ENCODE results near the gene GFRA1.

The GFRA1 gene

DNA sequence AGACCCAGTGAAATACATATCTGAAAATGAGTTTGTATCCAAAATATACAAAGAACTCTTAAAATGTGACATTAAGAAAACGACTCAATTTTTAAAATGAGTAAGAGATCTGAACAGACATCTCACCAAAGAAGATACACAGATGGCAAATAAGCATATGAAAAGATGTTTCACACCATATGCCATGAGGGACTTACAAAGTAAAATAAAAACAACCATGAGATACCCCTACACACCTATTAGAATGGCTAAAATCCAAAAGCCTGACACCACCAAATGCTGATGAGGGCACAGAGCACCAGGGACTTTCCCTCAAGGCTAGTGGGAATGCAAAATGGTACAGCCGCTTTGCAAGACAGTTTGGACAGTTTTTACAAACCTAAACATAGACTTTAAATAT is 27.9 kb downstream of the GFRA1 start:
- in situ Hi-C loops (cut with HindIII; ENCODE audit: low sequenced_read_pairs): no loop called here

DNA sequence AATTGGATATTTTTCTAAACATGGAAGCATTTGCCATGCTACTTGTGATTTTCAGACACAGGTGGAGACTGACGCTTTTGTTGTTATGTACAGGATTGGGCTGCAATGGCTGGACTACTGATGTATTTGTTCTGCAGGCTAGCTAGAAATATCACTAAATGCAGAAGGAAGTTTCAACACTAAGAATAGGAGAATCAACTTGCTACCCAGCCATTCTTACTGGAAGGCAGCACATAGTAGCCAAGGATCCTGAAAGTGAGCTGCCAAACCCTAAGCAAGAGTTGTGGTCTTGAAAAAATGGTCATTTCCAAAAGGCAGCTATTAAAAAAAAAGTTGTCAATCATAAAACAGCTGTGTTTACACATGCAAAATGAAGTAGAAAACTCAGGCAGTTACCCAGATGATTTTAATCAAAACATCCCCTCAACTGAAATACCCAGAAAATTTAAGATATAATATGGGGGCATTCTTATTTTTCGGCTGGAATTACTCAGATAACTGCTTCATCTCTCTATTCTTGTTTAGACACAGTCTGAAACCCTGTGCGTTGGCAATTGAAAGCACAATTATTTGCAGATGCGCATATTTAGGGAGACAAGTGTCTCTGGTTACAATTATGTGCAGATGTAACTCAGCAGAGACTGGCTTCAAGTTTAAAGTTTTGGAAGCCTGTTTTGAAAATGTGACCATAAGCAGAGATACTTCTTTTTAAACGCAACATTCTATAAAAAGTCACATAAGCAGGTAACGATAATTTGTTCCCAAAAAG is 31.2 kb downstream of the GFRA1 start:
- in situ Hi-C loops (cut with HindIII; ENCODE audit: low sequenced_read_pairs): no loop called here

DNA sequence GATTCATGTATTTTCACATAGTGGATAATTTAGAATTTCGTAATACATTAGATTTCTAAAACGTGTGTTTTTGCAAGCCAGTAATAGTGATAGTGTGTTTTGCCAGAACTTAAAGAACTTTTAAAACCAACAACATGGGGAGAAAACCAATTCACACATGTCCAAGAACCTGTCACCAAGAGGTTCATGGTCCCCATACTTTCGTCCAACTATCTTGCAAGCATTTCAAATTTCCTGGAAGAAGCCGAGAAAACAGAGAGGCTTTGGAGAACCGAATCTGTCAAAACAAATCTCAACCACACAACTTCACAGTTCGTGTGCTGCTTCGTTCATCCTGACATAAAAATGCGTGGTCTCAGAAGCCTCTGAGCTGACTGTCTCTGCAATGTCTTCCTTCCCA is 31.9 kb downstream of the GFRA1 start:
- in situ Hi-C loops (cut with HindIII; ENCODE audit: low sequenced_read_pairs): no loop called here

DNA sequence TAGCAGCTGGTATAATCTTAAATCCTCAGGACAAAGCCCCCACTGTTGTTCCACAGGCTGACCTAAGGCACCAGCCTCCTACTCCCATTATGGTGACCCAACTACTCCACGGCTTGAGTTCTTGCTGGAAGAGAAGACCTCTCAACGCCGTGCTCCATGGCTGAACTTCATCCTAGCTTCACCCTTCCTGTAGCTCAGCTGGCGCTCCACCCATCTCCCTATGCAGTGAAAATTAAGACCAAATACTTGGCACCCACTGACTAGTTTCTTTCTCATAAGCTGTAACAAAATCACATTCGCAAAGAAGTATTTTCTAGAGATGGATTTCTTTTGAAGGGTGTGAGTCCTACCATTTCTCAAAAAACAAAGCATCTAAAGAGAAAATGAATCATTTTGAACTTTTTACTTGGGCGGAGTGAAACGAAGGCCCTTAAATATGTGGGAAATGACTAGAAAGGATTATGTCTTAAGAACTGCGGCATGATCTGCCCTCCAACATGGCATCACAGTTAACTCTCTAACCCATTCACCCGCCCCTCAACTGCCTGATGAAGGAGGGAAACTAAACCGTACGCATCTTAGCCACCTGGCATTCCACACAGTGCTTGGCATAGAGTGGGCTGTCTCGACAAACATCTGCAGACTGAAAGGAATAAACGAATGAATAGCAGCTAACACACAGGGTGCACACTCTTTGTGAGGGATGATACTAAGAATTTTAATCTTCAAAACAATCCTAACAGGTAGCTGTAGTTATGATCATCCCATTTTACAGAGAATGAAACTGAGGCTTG is 32.7 kb downstream of the GFRA1 start:
- in situ Hi-C loops (cut with HindIII; ENCODE audit: low sequenced_read_pairs): no loop called here

DNA sequence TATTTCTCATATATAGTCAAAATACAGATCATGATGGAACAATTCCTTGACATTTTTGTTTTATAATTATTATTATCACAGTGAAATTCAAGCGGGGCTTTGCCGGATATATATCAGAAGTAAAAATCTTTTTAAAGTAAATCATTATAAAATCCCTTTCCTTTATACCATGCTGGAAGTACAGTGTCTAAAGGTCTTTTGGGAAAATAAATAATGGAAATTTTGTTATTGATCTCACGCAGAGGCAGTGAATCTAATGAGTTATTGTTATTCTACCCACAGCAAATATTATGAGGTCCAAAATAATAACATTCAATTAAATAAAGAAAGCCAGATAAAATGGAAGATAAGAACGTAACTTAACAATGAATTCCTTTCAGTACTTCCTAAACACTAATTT is 33.8 kb downstream of the GFRA1 start:
- in situ Hi-C loops (cut with HindIII; ENCODE audit: low sequenced_read_pairs): loop anchor here (5.0 kb wide), 1 partner anchor 62 kb away; no protein-coding TSS in a partner anchor

DNA sequence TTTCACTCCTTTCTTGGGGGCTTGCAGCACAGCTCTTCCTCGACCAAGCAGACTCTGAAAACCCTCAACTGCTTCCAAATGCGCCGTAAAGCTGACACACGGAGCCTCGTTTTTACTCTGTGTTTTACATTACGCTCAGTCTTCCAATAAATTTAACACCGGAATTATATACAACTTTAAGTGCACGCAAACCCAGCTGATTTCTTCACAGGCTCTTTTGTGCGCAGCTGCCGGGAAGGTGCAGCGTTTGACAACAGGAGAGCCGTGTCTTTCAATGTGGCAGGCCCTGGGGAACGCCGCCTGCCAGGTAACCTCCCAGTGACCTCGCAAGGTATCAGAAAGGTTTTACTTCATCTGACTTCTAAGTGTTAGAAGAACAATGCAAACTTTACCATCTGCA is 35.0 kb downstream of the GFRA1 start:
- in situ Hi-C loops (cut with HindIII; ENCODE audit: low sequenced_read_pairs): loop anchor here (5.0 kb wide), 1 partner anchor 61 kb away; no protein-coding TSS in a partner anchor

DNA sequence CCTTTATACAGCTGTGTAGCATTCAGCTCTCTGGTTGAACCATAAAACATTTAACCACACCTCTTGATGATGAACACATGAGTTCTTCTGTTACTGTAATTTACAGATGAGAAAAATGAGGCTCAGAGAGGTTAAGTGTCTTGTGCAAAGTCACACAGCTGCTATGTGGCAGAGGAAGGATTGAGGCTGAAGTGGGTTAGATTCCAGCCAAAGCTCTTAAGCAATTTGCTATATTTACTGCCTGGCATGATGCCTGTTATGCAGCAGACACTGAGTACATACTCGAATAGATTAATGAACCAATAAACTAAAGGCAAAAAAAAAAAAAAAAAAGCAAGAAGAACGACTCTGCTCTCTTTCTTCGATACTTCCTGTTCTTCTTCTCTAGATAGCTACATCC is 35.7 kb downstream of the GFRA1 start:
- in situ Hi-C loops (cut with HindIII; ENCODE audit: low sequenced_read_pairs): loop anchor here (5.0 kb wide), 1 partner anchor 60 kb away; no protein-coding TSS in a partner anchor

DNA sequence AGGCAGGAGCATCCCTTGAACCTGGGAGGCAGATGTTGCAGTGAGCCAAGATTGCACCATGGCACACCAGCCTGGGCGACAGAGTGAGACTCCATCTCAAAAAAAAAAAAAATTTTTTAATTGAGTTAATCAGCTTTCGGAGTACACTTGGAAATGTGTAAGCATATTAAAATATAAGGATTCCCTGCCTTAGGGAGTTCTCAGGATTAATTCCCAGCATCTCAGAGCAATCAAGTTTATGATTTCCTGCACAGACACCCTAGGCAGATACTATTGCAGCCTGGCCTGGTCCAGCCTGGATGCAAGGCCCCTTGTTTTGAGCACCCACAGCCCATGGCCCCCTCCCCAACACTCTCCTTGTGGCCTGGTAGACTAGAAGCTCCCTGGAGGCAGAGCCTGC is 39.8 kb downstream of the GFRA1 start:
- in situ Hi-C loops (cut with HindIII; ENCODE audit: low sequenced_read_pairs): no loop called here

DNA sequence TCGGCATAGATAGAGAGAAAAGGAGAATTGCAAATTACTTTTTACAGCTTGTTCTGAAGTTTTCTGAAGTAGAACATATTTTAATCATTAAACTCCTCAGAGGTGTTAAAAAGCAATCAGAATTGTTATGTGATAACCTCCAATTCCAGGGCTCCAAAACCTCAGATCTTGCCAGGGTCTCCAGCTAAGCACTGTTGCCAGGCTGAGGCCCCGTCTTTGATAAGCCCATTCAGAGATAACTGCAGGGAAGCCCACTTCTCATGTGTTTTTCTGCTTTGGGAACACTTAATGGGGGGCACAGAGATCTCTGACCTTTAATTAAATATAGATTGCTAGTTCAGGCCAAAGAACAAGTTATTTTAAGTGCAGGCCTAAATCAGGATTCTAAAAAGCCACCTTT is 40.4 kb downstream of the GFRA1 start:
- in situ Hi-C loops (cut with HindIII; ENCODE audit: low sequenced_read_pairs): no loop called here

DNA sequence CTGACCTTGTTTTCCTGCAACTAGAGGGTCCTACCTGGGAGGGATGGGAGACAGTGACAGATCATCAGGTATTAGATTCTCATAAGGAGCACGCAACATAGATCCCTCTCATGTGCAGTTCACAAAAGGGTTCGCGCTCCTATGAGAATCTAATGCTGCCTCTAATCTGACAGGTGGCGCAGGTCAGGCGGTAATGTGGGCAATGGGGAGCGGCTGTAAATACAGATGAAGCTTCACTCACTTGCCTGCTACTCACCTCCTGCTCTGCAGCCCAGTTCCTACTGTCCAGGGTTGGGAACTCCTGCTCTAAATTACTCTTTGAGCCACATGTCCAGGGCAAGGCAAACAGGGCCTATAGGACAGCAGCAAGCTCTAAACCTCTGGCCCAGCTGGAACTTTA is 46.2 kb downstream of the GFRA1 start:
- in situ Hi-C loops (cut with HindIII; ENCODE audit: low sequenced_read_pairs): no loop called here

DNA sequence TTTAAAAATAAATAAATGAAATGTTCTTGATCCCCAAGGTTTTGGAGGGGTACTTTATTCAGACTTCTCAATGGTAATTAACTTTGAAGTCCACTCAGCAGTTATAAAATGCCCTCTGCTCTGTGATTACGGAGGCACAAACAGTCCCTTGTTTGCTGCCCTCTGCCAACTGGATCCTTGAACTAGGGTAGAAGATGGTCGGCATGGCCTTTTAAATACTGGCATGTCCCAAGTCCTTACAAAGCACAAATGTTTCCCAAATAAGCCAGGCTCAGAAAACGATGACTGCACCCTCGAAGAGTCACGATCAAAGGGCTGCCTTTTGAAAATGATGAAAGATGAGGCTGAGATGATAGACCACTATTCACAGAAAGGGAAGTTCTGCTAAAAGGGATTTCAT is 47.0 kb downstream of the GFRA1 start:
- in situ Hi-C loops (cut with HindIII; ENCODE audit: low sequenced_read_pairs): no loop called here

DNA sequence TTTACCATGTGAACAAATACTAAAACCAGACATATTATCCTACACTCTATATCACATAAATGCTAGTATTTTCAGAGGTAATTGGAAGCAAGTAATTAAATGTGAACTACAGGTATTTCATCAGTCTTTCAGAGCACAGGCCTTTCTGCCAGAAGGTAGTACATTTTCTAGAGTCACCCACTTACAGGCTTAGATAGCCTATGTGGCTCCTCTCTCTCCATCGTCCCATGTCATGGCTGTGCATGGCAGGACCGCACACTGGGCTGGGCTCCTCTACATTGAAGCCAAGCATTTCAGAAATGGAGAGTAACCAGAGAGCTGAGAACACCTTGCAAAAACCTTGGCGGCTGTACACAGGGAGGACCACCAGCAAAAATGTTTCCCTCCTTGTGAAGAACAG is 49.7 kb downstream of the GFRA1 start:
- in situ Hi-C loops (cut with HindIII; ENCODE audit: low sequenced_read_pairs): no loop called here

DNA sequence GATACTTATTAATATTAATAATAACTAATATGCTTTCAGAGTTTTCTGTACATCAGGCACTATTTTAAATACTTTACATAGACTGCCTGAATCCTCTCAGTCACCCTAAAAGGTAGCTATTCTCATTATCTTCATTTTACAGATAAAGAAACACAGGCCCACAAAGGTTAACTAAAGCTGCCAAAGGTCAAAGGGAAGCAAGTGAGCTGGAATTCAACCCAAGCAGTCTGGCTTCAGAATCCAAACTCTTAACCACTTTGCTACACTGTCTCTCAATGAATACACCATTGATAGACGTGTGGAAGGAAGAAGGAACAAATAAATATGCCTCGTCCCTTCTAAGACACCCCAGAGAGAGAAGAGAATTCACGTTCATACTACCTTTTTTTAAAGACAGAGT is 52.0 kb downstream of the GFRA1 start:
- in situ Hi-C loops (cut with HindIII; ENCODE audit: low sequenced_read_pairs): no loop called here

DNA sequence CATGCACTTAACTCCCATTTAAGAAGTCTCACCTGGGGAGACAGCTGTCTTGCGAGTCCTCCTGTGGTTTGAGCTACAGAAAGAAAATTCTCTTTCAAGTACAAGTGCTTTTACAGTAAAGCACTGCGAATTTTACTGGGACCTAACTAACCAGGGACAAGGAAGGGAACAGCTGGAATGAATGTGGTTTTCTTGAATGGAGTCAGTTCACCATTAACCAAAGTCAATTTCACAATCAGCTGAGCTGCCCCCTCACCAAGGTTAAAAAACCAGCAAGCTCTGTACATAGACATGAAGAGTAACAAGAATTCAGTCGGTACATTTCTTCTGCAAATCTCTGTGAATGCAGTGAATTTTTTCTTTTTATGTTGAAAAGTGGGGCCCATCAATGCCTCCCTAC is 56.3 kb downstream of the GFRA1 start:
- in situ Hi-C loops (cut with HindIII; ENCODE audit: low sequenced_read_pairs): no loop called here

DNA sequence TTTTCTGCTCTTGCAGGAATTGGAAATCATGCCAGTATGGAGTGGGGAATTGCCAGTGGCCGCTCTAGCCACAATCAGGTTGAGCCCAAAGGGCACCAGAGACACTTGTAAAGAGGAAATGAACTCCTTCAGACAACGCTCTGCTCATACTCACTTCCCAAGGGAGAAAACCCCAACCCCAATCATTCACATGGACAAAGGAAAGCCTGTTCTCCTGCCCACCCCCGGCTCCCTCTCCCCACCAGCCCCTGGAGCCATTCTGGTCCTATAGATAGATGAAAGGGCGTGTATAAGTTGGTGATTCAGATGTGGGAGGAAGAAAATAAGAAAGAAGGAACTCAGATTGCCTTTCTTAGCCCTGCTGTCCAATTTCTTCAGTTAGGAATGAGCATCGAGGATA is 57.4 kb downstream of the GFRA1 start:
- in situ Hi-C loops (cut with HindIII; ENCODE audit: low sequenced_read_pairs): no loop called here

DNA sequence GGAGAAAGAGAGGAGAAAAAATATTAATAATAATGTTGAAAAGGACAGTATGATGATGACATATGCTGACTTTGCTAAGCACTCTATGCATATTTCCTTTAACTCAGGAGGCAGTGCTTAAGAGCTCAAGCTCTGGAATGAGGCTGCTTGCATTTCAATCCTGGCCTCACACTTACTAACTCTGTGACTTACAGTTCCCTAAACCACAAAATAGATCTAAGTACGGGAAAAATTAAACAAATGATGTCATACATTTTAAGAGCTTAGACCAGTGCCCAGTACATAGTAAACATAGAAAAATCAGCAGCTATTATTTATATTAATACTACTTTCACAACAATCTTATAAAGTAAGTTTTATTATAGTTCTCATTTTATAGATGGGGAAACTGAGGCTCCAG is 61.3 kb downstream of the GFRA1 start:
- in situ Hi-C loops (cut with HindIII; ENCODE audit: low sequenced_read_pairs): no loop called here

DNA sequence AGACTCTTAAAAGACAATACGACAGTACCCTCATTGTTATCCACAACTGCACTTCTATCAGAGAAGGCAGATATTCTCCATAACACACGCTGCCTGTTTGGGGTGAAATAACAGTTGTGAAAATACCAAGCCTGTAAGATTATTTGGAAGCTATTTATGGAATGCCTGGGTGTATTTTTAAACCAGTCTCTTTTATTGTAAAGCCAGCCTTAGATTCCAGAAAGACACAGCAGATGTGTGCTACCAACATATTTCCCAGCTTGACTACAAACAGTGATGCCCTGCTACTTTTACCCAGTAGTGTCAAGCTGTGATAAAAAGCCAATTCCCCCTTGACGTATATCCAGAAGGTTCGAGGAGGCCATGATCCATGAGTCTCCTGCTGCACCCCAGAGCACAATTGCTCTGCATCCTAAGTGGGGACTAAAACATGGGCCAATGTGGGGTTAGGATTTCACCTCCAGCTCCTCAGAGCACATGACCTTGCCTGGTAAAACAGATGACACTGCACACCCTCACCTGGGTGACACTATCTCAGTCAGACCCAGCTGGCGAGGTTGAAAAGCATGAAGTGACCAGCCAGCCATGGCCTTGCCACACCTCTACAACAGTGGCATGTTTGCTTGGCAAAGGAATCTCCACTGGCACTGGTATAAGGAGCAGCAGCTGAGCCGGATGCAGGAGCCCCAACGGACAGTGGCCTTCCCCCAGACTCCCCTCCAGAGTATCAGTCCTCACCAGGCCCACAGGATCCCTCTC is 62.2 kb downstream of the GFRA1 start:
- in situ Hi-C loops (cut with HindIII; ENCODE audit: low sequenced_read_pairs): no loop called here

DNA sequence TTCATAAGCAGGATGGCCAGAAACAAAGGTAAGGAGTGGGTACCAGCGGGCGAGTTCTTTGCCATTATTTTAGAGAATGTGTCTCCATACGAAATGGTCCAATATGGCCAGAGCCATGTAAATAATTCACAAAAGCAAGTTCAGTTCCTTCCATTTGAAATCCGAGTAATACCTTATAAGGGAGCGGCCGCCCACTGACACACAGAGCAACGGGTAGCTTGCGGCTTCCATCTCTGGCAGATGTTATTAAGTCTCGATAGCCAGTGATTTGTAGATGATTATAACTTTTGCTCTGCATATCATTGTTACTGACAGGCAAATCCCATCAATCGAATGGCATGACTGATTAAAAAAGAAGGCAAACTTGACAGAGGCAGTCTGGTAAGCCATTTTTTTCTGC is 63.2 kb downstream of the GFRA1 start:
- in situ Hi-C loops (cut with HindIII; ENCODE audit: low sequenced_read_pairs): no loop called here

DNA sequence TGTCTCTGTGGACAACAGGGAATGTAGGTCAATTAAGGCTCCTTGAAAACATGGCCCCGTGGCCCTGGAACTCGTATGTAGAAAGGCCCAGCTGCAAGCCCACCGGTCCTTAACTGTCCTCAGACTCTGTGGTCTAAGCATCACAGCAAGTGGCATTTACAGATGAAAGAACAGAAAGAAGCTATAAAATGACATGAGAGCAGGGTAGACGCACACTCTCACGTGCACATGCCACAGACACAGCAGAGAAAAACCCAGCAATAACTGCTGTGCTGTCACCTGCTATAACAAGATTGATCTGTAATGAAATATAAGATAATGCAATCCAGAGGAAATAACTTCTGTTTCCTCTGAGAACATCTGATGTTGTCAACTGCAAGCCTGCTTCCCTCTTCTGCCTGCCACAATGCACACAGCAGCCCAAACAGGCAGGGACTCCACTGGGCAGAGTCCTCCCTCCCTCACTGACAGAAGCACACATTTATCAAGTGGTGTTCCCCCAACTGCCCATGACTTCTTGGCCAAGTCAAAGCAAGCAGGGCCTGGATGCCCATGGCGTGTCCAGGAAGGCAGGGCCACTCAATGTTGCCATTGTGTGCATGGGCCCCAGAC is 63.9 kb downstream of the GFRA1 start:
- in situ Hi-C loops (cut with HindIII; ENCODE audit: low sequenced_read_pairs): no loop called here

DNA sequence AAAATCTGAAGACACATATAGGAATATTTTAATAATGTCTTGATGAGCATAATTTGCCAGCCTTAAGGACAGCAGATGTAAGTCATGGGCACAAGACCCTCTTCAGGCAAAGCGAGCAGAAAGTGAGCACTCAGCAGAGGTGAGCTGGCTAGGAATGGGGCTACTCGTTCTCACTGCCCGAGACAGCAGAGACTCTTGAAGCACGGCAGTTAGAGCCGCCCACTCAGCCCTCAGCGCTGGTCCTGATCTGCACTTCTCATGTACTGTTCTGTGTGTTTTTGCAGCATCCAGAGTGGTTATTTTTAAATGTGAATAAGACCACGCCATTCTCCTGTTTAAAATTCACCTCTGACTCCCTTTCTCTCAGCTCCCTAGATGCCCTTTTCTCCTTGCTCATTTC is 65.3 kb downstream of the GFRA1 start:
- in situ Hi-C loops (cut with HindIII; ENCODE audit: low sequenced_read_pairs): no loop called here

DNA sequence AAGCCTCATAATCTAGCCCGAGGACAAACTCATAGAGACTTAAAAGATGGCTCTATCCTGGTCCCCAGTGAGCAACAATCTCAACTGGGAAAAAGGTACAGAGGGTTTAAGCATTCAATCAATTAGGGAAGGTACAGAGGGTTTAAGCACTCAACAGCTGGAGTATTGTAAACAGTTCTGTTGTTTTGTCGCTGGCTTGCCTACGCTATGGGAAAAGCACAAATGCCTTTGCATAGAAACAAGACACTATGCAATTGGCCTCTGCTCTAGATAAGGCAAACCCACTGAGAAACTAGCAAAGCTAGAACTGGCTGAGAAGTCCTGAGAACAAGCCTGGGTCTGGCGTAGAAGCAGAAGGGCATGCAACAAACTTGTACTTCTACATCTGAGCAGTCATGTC is 69.3 kb downstream of the GFRA1 start:
- in situ Hi-C loops (cut with HindIII; ENCODE audit: low sequenced_read_pairs): no loop called here

All from endothelial cell of hepatic sinusoid (primary cell).